ENCODE data around the gene TXNDC11. TPM values are rescaled to one million over a fixed set of nuclear protein-coding genes. Genes with fewer than 3 reads are reported as not detected.

The TXNDC11 gene
- total and polyA plus RNA-seq, 7 experiments from 2014 or later, result 36.7 to 80.5 (median 55.1) TPM

- peaks cover 2 to 78% (median 29%) of the 10 kb centered on the region in 3 experiments for H3K36me3 ChIP-seq (ENCODE audit: control insufficient read depth in 2 of 3, insufficient read depth in 3 of 3, low read length in 3 of 3)
- CTCF ChIA-PET, result interaction anchor here (1.0 kb wide), 1 partner anchor 15 kb away, joined by 3 read pairs; the partner anchor contains the start of gene TXNDC11
- DNase-seq (no peak), ATAC-seq (no peak)
- H3K4me1 Mint-ChIP-seq, result peaks cover 0 to 2% (median 0%) of the 10 kb centered on the region in 7 donors
- no peaks in the 10 kb centered on the region for H3K4me1 ChIP-seq (ENCODE audit: control insufficient read depth in 2 of 2, insufficient read depth in 2 of 2, low read length in 2 of 2)
- no peaks in the 10 kb centered on the region for H3K9me3 Mint-ChIP-seq
- no peak overlapping the region for H3K4me3 ChIP-seq (ENCODE audit: low read length)
- H3K4me3 Mint-ChIP-seq, result no peak overlapping the region
- intact Hi-C loops (cut with micrococcal nuclease), result no loop called here
- POLR2A ChIA-PET, result interaction anchor here (0.6 to 0.9 kb wide), 3 partner anchors 9 to 41 kb away, joined by 3 to 4 read pairs (median 4); no protein-coding TSS in a partner anchor
- H3K36me3 Mint-ChIP-seq, result peaks cover 13 to 64% (median 30%) of the 10 kb centered on the region in 5 donors
- no peak overlapping the region for H3K27ac ChIP-seq (ENCODE audit: low read depth, low read length)
- no peaks in the 10 kb centered on the region for H3K9me3 ChIP-seq (ENCODE audit: control insufficient read depth in 2 of 3, low read length in 3 of 3)
- peak overlapping the region in 4 of 9 donors; percentile 14 to 85 (median 58) for H3K27ac Mint-ChIP-seq
- H3K27me3 ChIP-seq (ENCODE audit: control insufficient read depth in 2 of 2, insufficient read depth in 2 of 2, low read length in 2 of 2), result no peaks in the 10 kb centered on the region
- no peaks in the 10 kb centered on the region for H3K27me3 Mint-ChIP-seq
These were observed 15.3 kb upstream of the TXNDC11 start for GRCh38 chr16:11757671-11758545.

- no peaks in the 10 kb centered on the region for H3K4me1 ChIP-seq (ENCODE audit: control insufficient read depth in 2 of 2, insufficient read depth in 2 of 2, low read length in 2 of 2)
- H3K36me3 Mint-ChIP-seq, result peaks cover 6 to 59% (median 29%) of the 10 kb centered on the region in 5 donors
- ATAC-seq (no peak), DNase-seq (no peak)
- no peak overlapping the region for H3K4me3 Mint-ChIP-seq
- CTCF ChIA-PET, result interaction anchor here (0.6 kb wide), 1 partner anchor 91 kb away, joined by 3 read pairs; no protein-coding TSS in a partner anchor
- intact Hi-C loops (cut with micrococcal nuclease), result no loop called here
- H3K27me3 Mint-ChIP-seq, result no peaks in the 10 kb centered on the region
- H3K4me1 Mint-ChIP-seq, result peaks cover 0 to 2% (median 0%) of the 10 kb centered on the region in 7 donors
- H3K9me3 ChIP-seq (ENCODE audit: control insufficient read depth in 2 of 3, low read length in 3 of 3), result no peaks in the 10 kb centered on the region
- H3K27me3 ChIP-seq (ENCODE audit: control insufficient read depth in 2 of 2, insufficient read depth in 2 of 2, low read length in 2 of 2), result no peaks in the 10 kb centered on the region
- POLR2A ChIA-PET, result no interaction called here
- H3K27ac Mint-ChIP-seq, result peak overlapping the region in 3 of 9 donors; percentile 7 to 56 (median 23)
- H3K36me3 ChIP-seq (ENCODE audit: control insufficient read depth in 2 of 3, insufficient read depth in 3 of 3, low read length in 3 of 3), result peaks cover 10 to 76% (median 36%) of the 10 kb centered on the region in 3 experiments
- H3K4me3 ChIP-seq (ENCODE audit: low read length), result no peak overlapping the region
- H3K9me3 Mint-ChIP-seq, result no peaks in the 10 kb centered on the region
- H3K27ac ChIP-seq (ENCODE audit: low read depth, low read length), result no peak overlapping the region
These were observed 13.6 kb upstream of the TXNDC11 start for GRCh38 chr16:11756248-11756647.

- Mint-ChIP-seq H3K9me3 (no peaks in the 10 kb centered on the region), H3K27me3 (no peaks in the 10 kb centered on the region), H3K36me3 (peaks cover 7 to 59% (median 25%) of the 10 kb centered on the region in 5 donors), H3K4me1 (peaks cover 0 to 2% (median 0%) of the 10 kb centered on the region in 7 donors), H3K27ac (peak overlapping the region in 5 of 9 donors; percentile 29 to 58 (median 51)), H3K4me3 (no peak overlapping the region)
- intact Hi-C loops (cut with micrococcal nuclease), result no loop called here
- POLR2A ChIA-PET, result no interaction called here
- ATAC-seq (no peak), DNase-seq (no peak)
- Histone ChIP-seq H3K4me3 (ENCODE audit: low read length) (no peak overlapping the region), H3K4me1 (ENCODE audit: control insufficient read depth in 2 of 2, insufficient read depth in 2 of 2, low read length in 2 of 2) (no peaks in the 10 kb centered on the region), H3K9me3 (ENCODE audit: control insufficient read depth in 2 of 3, low read length in 3 of 3) (no peaks in the 10 kb centered on the region), H3K27ac (ENCODE audit: low read depth, low read length) (no peak overlapping the region), H3K27me3 (ENCODE audit: control insufficient read depth in 2 of 2, insufficient read depth in 2 of 2, low read length in 2 of 2) (no peaks in the 10 kb centered on the region), H3K36me3 (ENCODE audit: control insufficient read depth in 2 of 3, insufficient read depth in 3 of 3, low read length in 3 of 3) (peaks cover 12 to 77% (median 34%) of the 10 kb centered on the region in 3 experiments)
- CTCF ChIA-PET, result no interaction called here
These were observed 12.5 kb upstream of the TXNDC11 start for GRCh38 chr16:11755022-11755760.

GRCh38 chr16:11752856-11753255 lies 10.2 kb upstream of the TXNDC11 start:
- H3K4me3 Mint-ChIP-seq, result no peak overlapping the region
- no peak for DNase-seq
- H3K4me1 ChIP-seq (ENCODE audit: control insufficient read depth in 2 of 2, insufficient read depth in 2 of 2, low read length in 2 of 2), result no peaks in the 10 kb centered on the region
- no peak for ATAC-seq
- intact Hi-C loops (cut with micrococcal nuclease), result no loop called here
- peaks cover 0 to 8% (median 2%) of the 10 kb centered on the region in 7 donors for H3K4me1 Mint-ChIP-seq
- no peak overlapping the region for H3K27ac ChIP-seq (ENCODE audit: low read depth, low read length)
- no peaks in the 10 kb centered on the region for H3K27me3 Mint-ChIP-seq
- no peaks in the 10 kb centered on the region for H3K27me3 ChIP-seq (ENCODE audit: control insufficient read depth in 2 of 2, insufficient read depth in 2 of 2, low read length in 2 of 2)
- ChIA-PET CTCF (no interaction called here), POLR2A (interaction anchor here (0.9 to 1.0 kb wide), 2 partner anchors 10 kb away, joined by 3 read pairs; partner anchors contain the start of gene TXNDC11)
- H3K9me3 ChIP-seq (ENCODE audit: control insufficient read depth in 2 of 3, low read length in 3 of 3), result no peaks in the 10 kb centered on the region
- H3K4me3 ChIP-seq (ENCODE audit: low read length), result no peak overlapping the region
- peak overlapping the region in 6 of 9 donors; percentile 17 to 86 (median 71) for H3K27ac Mint-ChIP-seq
- H3K36me3 ChIP-seq (ENCODE audit: control insufficient read depth in 2 of 3, insufficient read depth in 3 of 3, low read length in 3 of 3), result peaks cover 14 to 70% (median 26%) of the 10 kb centered on the region in 3 experiments
- no peaks in the 10 kb centered on the region for H3K9me3 Mint-ChIP-seq
- peaks cover 11 to 55% (median 34%) of the 10 kb centered on the region in 5 donors for H3K36me3 Mint-ChIP-seq

- no peak for DNase-seq
- ChIA-PET CTCF (no interaction called here), POLR2A (interaction anchor here (0.6 kb wide), 1 partner anchor 53 kb away, joined by 3 read pairs; no protein-coding TSS in a partner anchor)
- Mint-ChIP-seq H3K4me1 (peaks cover 0 to 6% (median 2%) of the 10 kb centered on the region in 7 donors), H3K4me3 (no peak overlapping the region), H3K36me3 (peaks cover 11 to 34% (median 26%) of the 10 kb centered on the region in 5 donors), H3K27me3 (no peaks in the 10 kb centered on the region), H3K9me3 (no peaks in the 10 kb centered on the region), H3K27ac (peak overlapping the region in 6 of 9 donors; percentile 8 to 59 (median 42))
- no peak overlapping the region for H3K4me3 ChIP-seq (ENCODE audit: low read length)
- H3K36me3 ChIP-seq (ENCODE audit: control insufficient read depth in 2 of 3, insufficient read depth in 3 of 3, low read length in 3 of 3), result peaks cover 14 to 44% (median 23%) of the 10 kb centered on the region in 3 experiments
- intact Hi-C loops (cut with micrococcal nuclease), result no loop called here
- H3K4me1 ChIP-seq (ENCODE audit: control insufficient read depth in 2 of 2, insufficient read depth in 2 of 2, low read length in 2 of 2), result no peaks in the 10 kb centered on the region
- H3K9me3 ChIP-seq (ENCODE audit: control insufficient read depth in 2 of 3, low read length in 3 of 3), result no peaks in the 10 kb centered on the region
- no peak for ATAC-seq
- H3K27ac ChIP-seq (ENCODE audit: low read depth, low read length), result no peak overlapping the region
- H3K27me3 ChIP-seq (ENCODE audit: control insufficient read depth in 2 of 2, insufficient read depth in 2 of 2, low read length in 2 of 2), result no peaks in the 10 kb centered on the region
These were observed 7.4 kb upstream of the TXNDC11 start for GRCh38 chr16:11750056-11750455.

- Histone ChIP-seq H3K4me1 (ENCODE audit: control insufficient read depth in 2 of 2, insufficient read depth in 2 of 2, low read length in 2 of 2) (no peaks in the 10 kb centered on the region), H3K4me3 (ENCODE audit: low read length) (no peak overlapping the region), H3K27ac (ENCODE audit: low read depth, low read length) (no peak overlapping the region), H3K9me3 (ENCODE audit: control insufficient read depth in 2 of 3, low read length in 3 of 3) (no peaks in the 10 kb centered on the region), H3K27me3 (ENCODE audit: control insufficient read depth in 2 of 2, insufficient read depth in 2 of 2, low read length in 2 of 2) (no peaks in the 10 kb centered on the region), H3K36me3 (ENCODE audit: control insufficient read depth in 2 of 3, insufficient read depth in 3 of 3, low read length in 3 of 3) (peaks cover 14 to 37% (median 23%) of the 10 kb centered on the region in 3 experiments)
- ChIA-PET POLR2A (interaction anchor here (1.0 kb wide), 1 partner anchor 10 kb away, joined by 4 read pairs; no protein-coding TSS in a partner anchor), CTCF (no interaction called here)
- Mint-ChIP-seq H3K9me3 (no peaks in the 10 kb centered on the region), H3K27ac (peak overlapping the region in 7 of 9 donors; percentile 2 to 87 (median 39)), H3K4me1 (peaks cover 6 to 12% (median 8%) of the 10 kb centered on the region in 7 donors), H3K4me3 (no peak overlapping the region), H3K36me3 (peaks cover 11 to 30% (median 26%) of the 10 kb centered on the region in 5 donors), H3K27me3 (no peaks in the 10 kb centered on the region)
- DNase-seq, result no peak
- no peak for ATAC-seq
- intact Hi-C loops (cut with micrococcal nuclease), result no loop called here
These were observed 6.0 kb upstream of the TXNDC11 start for GRCh38 chr16:11748404-11749254.

Data from naive thymus-derived CD4-positive, alpha-beta T cell (primary cell).